HEK293T (cell line): Measurements from ENCODE around the gene TMEM256.

Experiments
- CTCF ChIA-PET: fragments of 350-600 bp; formaldehyde crosslinking; extraction: SDS; loops from one replicate; lab custom pipeline; 2021; ENCODE audit warnings: antibody characterized with exemption, inconsistent platforms; lab: Yijun Ruan, JAX
- POLR2A ChIA-PET: fragments of 350-600 bp; formaldehyde crosslinking; extraction: SDS; loops from one replicate; lab custom pipeline; 2020; ENCODE audit warnings: antibody characterized with exemption, inconsistent platforms; lab: Yijun Ruan, JAX
- DNase-seq: peaks from one replicate; pipeline ENCODE4 v3.0.0; 2012; ENCODE audit warnings: mixed read lengths; ENCODE audit errors: extremely low spot score
- ARNT ChIP-seq: fragments of 450-650 bp; IDR thresholded peaks from 2 replicates; pipeline ENCODE4 v1.6.1; 2017; ENCODE audit warnings: mild to moderate bottlenecking
- BHLHE40 ChIP-seq: fragments of 450-650 bp; IDR thresholded peaks from 2 replicates; pipeline ENCODE4 v1.6.1; 2016; ENCODE audit warnings: mild to moderate bottlenecking, moderate library complexity, borderline replicate concordance
- CTBP1 ChIP-seq: fragments of 450-650 bp; IDR thresholded peaks from 2 replicates; pipeline ENCODE4 v1.6.1; 2016; ENCODE audit warnings: borderline replicate concordance
- ELF4 ChIP-seq: fragments of 450-650 bp; IDR thresholded peaks from 2 replicates; pipeline ENCODE4 v1.6.1; 2017; ENCODE audit warnings: antibody characterized with exemption
- FOXA1 ChIP-seq: fragments of 450-650 bp; IDR thresholded peaks from 2 replicates; pipeline ENCODE4 v1.6.1; 2016; ENCODE audit warnings: mild to moderate bottlenecking
- FOXK2 ChIP-seq: fragments of 450-650 bp; IDR thresholded peaks from 2 replicates; pipeline ENCODE4 v1.6.1; 2016; ENCODE audit warnings: mild to moderate bottlenecking
- FOXM1 ChIP-seq: fragments of 450-650 bp; IDR thresholded peaks from 2 replicates; pipeline ENCODE4 v1.6.1; 2017; ENCODE audit warnings: mild to moderate bottlenecking, borderline replicate concordance
- HDGF ChIP-seq: fragments of 450-650 bp; IDR thresholded peaks from 2 replicates; pipeline ENCODE4 v1.6.1; 2017; ENCODE audit warnings: antibody characterized with exemption, borderline replicate concordance
- L3MBTL2 ChIP-seq: fragments of 450-650 bp; conservative IDR thresholded peaks from 2 replicates; pipeline ENCODE4 v1.6.1; 2016; ENCODE audit warnings: mild to moderate bottlenecking
- LEF1 ChIP-seq: fragments of 450-650 bp; IDR thresholded peaks from 2 replicates; pipeline ENCODE4 v1.6.1; 2017; ENCODE audit warnings: mild to moderate bottlenecking, borderline replicate concordance
- NFRKB ChIP-seq: fragments of 450-650 bp; IDR thresholded peaks from 2 replicates; pipeline ENCODE4 v1.6.1; 2016; ENCODE audit warnings: mild to moderate bottlenecking, moderate library complexity
- SP1 ChIP-seq: fragments of 450-650 bp; IDR thresholded peaks from 2 replicates; pipeline ENCODE4 v1.6.1; 2017
- SUZ12 ChIP-seq: fragments of 450-650 bp; IDR thresholded peaks from 2 replicates; pipeline ENCODE4 v1.6.1; 2016; ENCODE audit warnings: mild to moderate bottlenecking
- TARDBP ChIP-seq: fragments of 450-650 bp; IDR thresholded peaks from 2 replicates; pipeline ENCODE4 v1.6.1; 2016
- ZNF384 ChIP-seq: fragments of 450-650 bp; IDR thresholded peaks from 2 replicates; pipeline ENCODE4 v1.6.1; 2016
- TF ChIP-seq, protein P1 (sequence below): fragments of 450-650 bp; IDR thresholded peaks from 2 replicates; pipeline ENCODE4 v1.6.1; 2016

TMEM256 gene

DNA sequence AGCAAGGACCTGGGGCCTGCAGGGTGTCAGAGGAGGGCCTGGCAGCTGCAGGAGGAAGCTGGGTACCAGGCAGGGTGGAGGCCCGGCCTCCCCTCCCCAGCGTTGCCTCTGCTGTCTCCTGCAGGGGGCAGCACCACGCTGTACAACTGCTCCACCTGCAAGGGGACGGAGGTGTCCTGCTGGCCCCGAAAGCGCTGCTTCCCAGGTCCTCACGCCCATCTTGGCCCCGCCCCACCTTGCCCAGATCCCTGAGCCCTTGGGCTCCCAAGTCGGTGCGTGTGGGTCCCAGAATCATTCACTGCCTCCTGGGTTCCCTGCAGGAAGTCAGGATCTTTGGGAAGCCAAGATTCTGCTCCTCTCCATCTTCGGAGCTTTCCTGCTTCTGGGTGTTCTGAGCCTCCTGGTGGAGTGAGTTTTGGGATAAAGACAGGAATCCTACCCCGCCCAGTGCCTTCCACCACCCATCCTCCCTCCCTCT, 47.8 kb downstream of the TMEM256 start:
- peak; percentile 83 for DNase-seq

GRCh38 chr17:7355573-7355972, 48.3 kb downstream of the TMEM256 start:
- TF ChIP-seq CTBP1 (no peak), FOXK2 (no peak), HDGF (no peak), LEF1 (no peak), L3MBTL2 (no peak), TARDBP (no peak), ARNT (no peak), ZNF384 (no peak), SP1 (no peak), FOXM1 (no peak), SUZ12 (no peak), BHLHE40 (no peak), FOXA1 (no peak)
- TF ChIP-seq, protein P1, sequence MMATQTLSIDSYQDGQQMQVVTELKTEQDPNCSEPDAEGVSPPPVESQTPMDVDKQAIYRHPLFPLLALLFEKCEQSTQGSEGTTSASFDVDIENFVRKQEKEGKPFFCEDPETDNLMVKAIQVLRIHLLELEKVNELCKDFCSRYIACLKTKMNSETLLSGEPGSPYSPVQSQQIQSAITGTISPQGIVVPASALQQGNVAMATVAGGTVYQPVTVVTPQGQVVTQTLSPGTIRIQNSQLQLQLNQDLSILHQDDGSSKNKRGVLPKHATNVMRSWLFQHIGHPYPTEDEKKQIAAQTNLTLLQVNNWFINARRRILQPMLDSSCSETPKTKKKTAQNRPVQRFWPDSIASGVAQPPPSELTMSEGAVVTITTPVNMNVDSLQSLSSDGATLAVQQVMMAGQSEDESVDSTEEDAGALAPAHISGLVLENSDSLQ: no peak
- DNase-seq: no peak
- CTCF ChIA-PET: interaction anchor here (0.6 to 1.8 kb wide), 12 partner anchors 14 to 214 kb away, joined by 3 to 11 read pairs (median 3); partner anchors contain the start of genes CHRNB1 and TMEM102
- POLR2A ChIA-PET: interaction anchor here (0.9 to 2.8 kb wide), 5 partner anchors 47 to 205 kb away, joined by 3 to 14 read pairs (median 5); partner anchors contain the start of genes TMEM102 and TMEM256

More for the DNA sequence above, 47.8 kb downstream of the TMEM256 start:
- peak; percentile 63; the same call in 1 of the 2 replicates for TF ChIP-seq HDGF
- no peak for TF ChIP-seq FOXM1
- peak; percentile 21; the same call in 1 of the 2 replicates for TF ChIP-seq CTBP1
- POLR2A ChIA-PET: interaction anchor here (0.6 to 2.8 kb wide), 6 partner anchors 47 to 331 kb away, joined by 3 to 14 read pairs (median 4); partner anchors contain the start of genes TMEM102, TMEM256 and TP53
- CTCF ChIA-PET: interaction anchor here (0.6 to 1.8 kb wide), 13 partner anchors 14 to 213 kb away, joined by 3 to 11 read pairs (median 3); partner anchors contain the start of genes FGF11 and TMEM102

- TF ChIP-seq CTBP1 (no peak), SUZ12 (no peak), NFRKB (no peak), ELF4 (no peak), FOXM1 (no peak), LEF1 (no peak)
- TF ChIP-seq, protein P1: no peak
- CTCF ChIA-PET: interaction anchor here (0.7 to 1.5 kb wide), 5 partner anchors 15 to 90 kb away, joined by 3 to 5 read pairs (median 3); partner anchors contain the start of gene CHRNB1
- no peak for DNase-seq
- POLR2A ChIA-PET: interaction anchor here (1.0 to 2.8 kb wide), 2 partner anchors 86 to 206 kb away, joined by 3 to 14 read pairs; no protein-coding TSS in a partner anchor
Observed at GRCh38 chr17:7355053-7355452, 48.8 kb downstream of the TMEM256 start, which contains the start of gene TMEM95. TMEM95 (plus strand) TSS chr17:7355156; CDS start chr17:7355205, 49 bp downstream.

DNA sequence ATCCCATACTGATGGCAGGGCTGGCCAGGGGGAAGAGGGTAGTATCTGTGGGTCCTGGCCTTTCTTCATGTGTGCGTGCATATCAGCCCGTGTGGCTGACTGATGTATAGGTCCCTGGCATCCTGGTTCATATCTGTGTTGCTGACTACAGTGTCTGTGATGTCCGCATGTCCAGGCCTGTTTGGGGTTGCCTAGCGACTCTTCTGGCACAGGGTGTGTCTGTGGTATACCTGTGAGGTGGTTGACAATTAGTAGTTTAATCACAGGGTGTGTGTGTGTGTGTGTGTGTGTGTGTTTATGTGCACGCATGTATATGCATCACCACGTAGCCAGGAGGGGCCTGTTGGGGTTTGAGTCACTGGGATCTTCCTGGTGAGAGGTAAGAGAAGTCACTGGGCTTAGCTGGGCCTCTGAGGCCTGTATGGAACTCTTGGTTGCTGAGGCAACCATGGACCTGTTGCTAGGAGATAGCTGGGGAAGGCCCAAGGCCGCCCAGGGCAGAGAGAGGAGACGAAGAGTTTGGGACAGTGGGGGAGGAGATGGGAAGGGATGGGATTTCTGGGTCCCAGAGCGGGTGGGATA, 49.5 kb downstream of the TMEM256 start:
- CTCF ChIA-PET: interaction anchor here (1.5 kb wide), 1 partner anchor 16 kb away, joined by 5 read pairs; no protein-coding TSS in a partner anchor
- POLR2A ChIA-PET: interaction anchor here (0.7 to 2.8 kb wide), 6 partner anchors 24 to 206 kb away, joined by 3 to 14 read pairs (median 3); partner anchors contain the start of genes TMEM102 and ZBTB4
- no peak for TF ChIP-seq TARDBP
- no peak for TF ChIP-seq SP1
- no peak for TF ChIP-seq FOXK2
- no peak for TF ChIP-seq SUZ12
- no peak for TF ChIP-seq ELF4
- TF ChIP-seq LEF1: no peak
- TF ChIP-seq HDGF: no peak
- no peak for TF ChIP-seq ARNT
- TF ChIP-seq BHLHE40: no peak
- DNase-seq: no peak
